SK-N-SH treated with all-trans-retinoic acid at 6 μM for 48 hours (cell line): Measurements from ENCODE around the gene ARFGEF2.

Source experiments
- ARNTL ChIP-seq: fragments of 450-650 bp; formaldehyde crosslinking; IDR thresholded peaks from 2 replicates; pipeline ENCODE4 v1.5.0; 2020; ENCODE audit warnings: low read depth, mild to moderate bottlenecking, moderate library complexity, borderline replicate concordance
- CREB5 ChIP-seq: fragments of 250-450 bp; sonication (Bioruptor Pico); IDR thresholded peaks from 2 replicates; pipeline ENCODE4 v1.5.1; 2020; ENCODE audit warnings: low read depth, mild to moderate bottlenecking, moderate library complexity
- CSDC2 ChIP-seq: fragments of 250-450 bp; sonication (Bioruptor Pico); IDR thresholded peaks from 2 replicates; pipeline ENCODE4 v1.5.0; 2020; ENCODE audit warnings: mild to moderate bottlenecking, moderate library complexity
- PATZ1 ChIP-seq: fragments of 250-450 bp; sonication (Bioruptor Pico); IDR thresholded peaks from 2 replicates; pipeline ENCODE4 v1.8.0; 2020; ENCODE audit warnings: mild to moderate bottlenecking, moderate library complexity, borderline replicate concordance
- RARB ChIP-seq: fragments of 250-450 bp; sonication (Bioruptor Pico); IDR thresholded peaks from 2 replicates; pipeline ENCODE4 v1.8.0; 2021; ENCODE audit warnings: mild to moderate bottlenecking, moderate library complexity
- SNAI2 ChIP-seq: fragments of 250-450 bp; sonication (Bioruptor Pico); IDR thresholded peaks from 2 replicates; pipeline ENCODE4 v1.5.0; 2020; ENCODE audit warnings: mild to moderate bottlenecking, moderate library complexity
- TOX ChIP-seq: fragments of 250-450 bp; sonication (Bioruptor Pico); IDR thresholded peaks from 2 replicates; pipeline ENCODE4 v1.8.0; 2021; ENCODE audit warnings: mild to moderate bottlenecking, moderate library complexity, borderline replicate concordance
- TSHZ2 ChIP-seq: fragments of 250-450 bp; sonication (Bioruptor Pico); IDR thresholded peaks from 2 replicates; pipeline ENCODE4 v1.5.0; 2020; ENCODE audit warnings: mild to moderate bottlenecking, moderate library complexity
- ZFP3 ChIP-seq: fragments of 250-450 bp; sonication (Bioruptor Pico); IDR thresholded peaks from 2 replicates; pipeline ENCODE4 v1.5.0; 2020; ENCODE audit warnings: mild to moderate bottlenecking, moderate library complexity

- TF ChIP-seq TSHZ2 (no peak), ARNTL (no peak), ZFP3 (no peak), PATZ1 (no peak), TOX (CRISPR knock-in tag) (no peak), SNAI2 (CRISPR knock-in tag) (no peak), CSDC2 (CRISPR knock-in tag) (no peak), CREB5 (no peak), RARB (CRISPR knock-in tag) (no peak)
Observed at GRCh38 chr20:48930035-48930434, 8.5 kb downstream of the ARFGEF2 start.
